ENCODE results near the gene IQCC.

The IQCC gene

GRCh38 chr1:32221581-32221979 lies 16.1 kb downstream of the IQCC start:
- FAIRE-seq (no peak), DNase-seq (ENCODE audit: extremely low spot score, insufficient read length, low read depth) (no peak)

DNA sequence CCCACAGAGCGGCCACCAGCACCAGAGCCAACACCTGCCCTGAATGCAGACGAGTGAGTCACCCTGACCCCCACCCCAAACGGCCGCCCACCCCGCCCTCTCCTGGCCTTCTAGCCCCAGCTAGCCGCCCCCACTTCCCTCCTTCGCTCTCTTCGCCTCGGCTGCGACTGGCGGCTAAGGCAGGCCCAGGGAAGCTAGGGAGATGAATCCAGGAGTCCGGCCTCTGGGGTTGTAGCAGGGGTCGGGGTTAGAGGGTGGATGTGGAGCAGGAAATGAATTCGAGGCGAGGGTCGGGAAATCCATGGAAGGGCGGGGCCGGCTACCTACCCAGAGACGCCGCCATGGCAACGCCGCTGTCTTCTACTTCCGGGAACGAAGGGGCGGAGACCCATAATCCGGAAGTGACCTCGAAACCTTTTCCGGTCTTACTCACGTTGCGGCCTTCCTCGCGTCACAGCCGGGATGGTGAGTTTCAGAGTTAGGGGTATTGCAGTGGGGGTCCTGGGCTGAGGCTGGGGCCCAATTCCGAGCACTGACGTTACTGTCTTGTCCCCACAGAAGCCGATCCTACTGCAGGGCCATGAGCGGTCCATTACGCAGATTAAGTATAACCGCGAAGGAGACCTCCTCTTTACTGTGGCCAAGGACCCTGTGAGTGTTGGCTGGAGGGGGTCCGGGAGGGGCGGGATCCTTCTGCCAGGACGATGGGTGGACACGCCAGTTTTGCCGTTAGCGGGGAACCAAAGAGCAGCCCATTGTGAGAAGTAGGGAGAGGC lies 16.7 kb downstream of the IQCC start, which contains the start of the genes EIF3I and TMEM234:
Gene EIF3I (plus strand): TSS at position 428 of the 776 bp plus-strand sequence. CDS start 35 bp downstream, at position 463.
Gene TMEM234 (minus strand): TSS at position 374 of the 776 bp plus-strand sequence. CDS start 31 bp downstream, at position 343.
- peak; percentile 90 for FAIRE-seq

GRCh38 chr1:32223683-32224082 lies 18.2 kb downstream of the IQCC start:
- FAIRE-seq (no peak), DNase-seq (ENCODE audit: extremely low spot score, insufficient read length, low read depth) (no peak)

More for the DNA sequence above, 16.7 kb downstream of the IQCC start, which contains the start of the genes EIF3I and TMEM234:
- peak; percentile 92 for DNase-seq (ENCODE audit: extremely low spot score, insufficient read length, low read depth)

GRCh38 chr1:32224285-32224684 lies 18.8 kb downstream of the IQCC start:
- no peak for DNase-seq (ENCODE audit: extremely low spot score, insufficient read length, low read depth)
- FAIRE-seq = no peak

DNA sequence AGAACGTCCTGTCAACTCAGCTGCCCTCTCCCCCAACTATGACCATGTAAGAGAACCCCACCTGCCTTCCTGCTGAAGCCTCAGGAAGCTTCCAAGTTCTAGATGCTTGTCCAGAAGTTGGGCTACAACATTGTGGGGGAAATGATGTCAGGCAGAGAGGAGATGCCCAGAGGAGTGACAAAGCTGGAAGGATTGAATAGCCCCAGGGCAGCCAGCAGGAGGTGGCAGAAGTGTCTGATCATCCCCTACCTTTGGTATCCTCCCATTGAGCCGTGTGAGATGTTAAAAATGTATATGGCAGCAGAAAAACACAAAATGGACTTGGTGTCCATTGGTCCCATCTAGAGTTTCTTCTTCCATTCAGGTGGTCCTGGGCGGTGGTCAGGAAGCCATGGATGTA lies 23.3 kb downstream of the IQCC start:
- no peak for DNase-seq (ENCODE audit: extremely low spot score, insufficient read length, low read depth)
- FAIRE-seq = no peak

- no peak for FAIRE-seq
- DNase-seq (ENCODE audit: extremely low spot score, insufficient read length, low read depth) = no peak
These were observed 26.5 kb downstream of the IQCC start for GRCh38 chr1:32231843-32232432.

DNA sequence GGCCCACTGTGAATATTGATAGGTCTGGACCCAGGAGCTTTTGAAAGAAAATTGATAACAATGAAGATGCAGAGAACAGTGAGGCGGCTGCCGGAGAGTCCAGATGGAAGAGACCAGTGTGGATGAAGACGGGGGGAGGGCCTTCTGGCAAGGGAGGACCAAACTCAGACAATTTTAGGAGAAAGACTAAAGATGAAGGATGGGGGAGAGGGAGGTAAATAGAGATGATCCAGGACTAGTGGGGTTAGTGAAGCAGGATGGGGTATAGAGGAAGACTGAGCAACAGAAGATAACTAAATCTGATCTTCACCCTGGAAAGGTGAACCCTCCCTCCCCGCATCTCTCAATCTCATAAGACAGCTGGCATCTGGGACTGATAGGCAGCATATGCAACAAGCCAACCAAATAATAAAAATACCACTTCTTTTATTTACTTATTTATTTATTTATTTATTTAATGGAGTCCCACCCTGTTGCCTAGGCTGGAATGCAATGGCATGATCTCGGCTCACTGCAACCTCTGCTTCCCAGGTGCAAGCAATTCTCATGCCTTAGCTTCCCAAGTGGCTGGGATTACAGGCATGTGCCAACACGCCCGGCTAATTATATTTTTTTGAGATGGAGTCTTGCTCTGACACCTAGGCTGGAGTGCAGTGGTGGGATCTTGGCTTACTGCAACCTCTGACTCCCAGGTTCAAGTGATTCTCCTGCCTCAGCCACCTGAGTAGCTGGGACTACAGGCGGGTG lies 27.3 kb downstream of the IQCC start:
- no peak for FAIRE-seq
- DNase-seq (ENCODE audit: extremely low spot score, insufficient read length, low read depth) = no peak

DNA sequence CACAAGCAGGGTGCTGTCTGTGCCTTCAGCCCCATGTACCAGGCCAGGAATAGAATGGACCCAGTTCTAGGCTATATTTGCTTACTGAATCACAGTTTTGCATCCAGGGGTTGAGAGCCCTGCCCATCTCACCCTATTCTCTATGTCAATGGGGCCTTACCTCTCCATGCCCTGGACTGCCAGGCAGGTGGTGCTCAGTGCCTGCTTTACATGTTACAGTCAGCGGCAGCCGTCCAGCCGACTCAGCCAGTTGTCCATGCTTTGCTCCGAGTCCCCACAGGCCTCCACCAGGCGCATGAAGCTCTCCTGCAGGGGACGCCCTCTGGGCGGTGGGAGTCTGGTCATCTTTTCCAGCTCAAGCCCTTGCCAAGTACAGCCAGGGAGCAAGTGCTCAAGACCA lies 29.3 kb downstream of the IQCC start:
- no peak for FAIRE-seq

DNA sequence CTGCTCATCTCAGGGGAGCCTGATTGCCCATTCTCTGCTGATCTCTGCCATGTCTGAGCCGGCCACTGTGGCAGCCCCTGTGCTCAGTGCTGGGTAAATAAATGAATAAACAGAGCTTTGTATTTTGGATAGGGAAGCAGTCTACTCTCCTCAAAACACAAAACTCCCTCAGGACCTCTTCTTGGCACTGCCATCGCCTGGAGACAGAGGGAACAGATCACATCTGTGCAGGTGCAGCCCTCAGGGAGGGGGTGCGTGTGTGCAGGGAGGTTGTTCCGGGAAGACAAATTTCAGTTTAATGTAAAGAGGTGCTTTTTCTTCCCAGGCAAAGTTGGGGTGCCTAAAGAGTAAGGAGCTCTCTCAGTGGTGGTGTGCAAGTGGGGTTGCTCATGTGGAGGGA lies 33.9 kb downstream of the IQCC start:
- FAIRE-seq (no peak), DNase-seq (ENCODE audit: extremely low spot score, insufficient read length, low read depth) (no peak)

More for the DNA sequence above, 29.3 kb downstream of the IQCC start:
- DNase-seq (ENCODE audit: extremely low spot score, insufficient read length, low read depth) = no peak

GRCh38 chr1:32239790-32240139 lies 34.3 kb downstream of the IQCC start:
- no peak for DNase-seq (ENCODE audit: extremely low spot score, insufficient read length, low read depth)
- FAIRE-seq = no peak

- DNase-seq (ENCODE audit: extremely low spot score, insufficient read length, low read depth) = no peak
- peak; percentile 88 for FAIRE-seq
These were observed 34.9 kb downstream of the IQCC start for GRCh38 chr1:32240140-32240951.

DNA sequence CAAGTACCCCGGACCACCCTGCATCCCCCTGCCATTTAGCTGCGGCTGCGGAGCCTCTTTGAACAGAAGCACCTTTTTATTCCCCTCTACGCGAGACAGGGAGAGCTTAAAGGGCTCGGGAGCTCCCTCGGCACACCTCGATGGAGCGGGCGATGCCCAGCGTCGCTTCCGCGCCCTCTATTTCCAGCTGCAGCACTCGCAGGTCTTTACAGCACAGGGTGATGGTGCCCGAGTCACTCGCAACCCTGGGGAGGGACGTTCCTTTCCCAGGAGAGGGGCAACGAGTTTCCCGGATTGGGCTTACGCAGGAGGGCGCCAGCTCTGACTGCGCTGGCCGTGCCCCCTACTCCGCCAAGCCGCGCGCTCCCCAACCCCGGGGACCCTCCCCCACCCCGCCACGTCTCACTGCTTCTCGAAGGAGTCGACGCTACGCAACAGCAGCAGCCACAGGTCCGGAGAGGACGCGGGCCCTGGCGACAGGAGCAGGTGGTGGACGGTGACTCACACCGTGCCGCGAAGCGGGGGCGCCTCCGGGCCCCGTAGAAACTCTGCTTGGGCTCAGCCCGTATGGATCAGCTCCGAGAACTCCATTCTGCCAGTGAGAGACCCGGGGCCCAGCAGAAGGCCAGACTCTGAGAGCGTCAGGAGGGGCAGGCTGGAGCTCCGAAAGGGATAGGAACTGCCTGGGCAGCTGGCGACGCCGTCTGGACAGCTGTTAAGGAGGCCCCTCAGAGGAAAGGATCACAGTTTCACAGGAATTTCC lies 35.7 kb downstream of the IQCC start:
- DNase-seq (ENCODE audit: extremely low spot score, insufficient read length, low read depth) (no peak), FAIRE-seq (peak; percentile 63)

- DNase-seq (ENCODE audit: extremely low spot score, insufficient read length, low read depth) (no peak), FAIRE-seq (peak; percentile 69)
These were observed 36.9 kb downstream of the IQCC start for GRCh38 chr1:32242341-32242851.

- DNase-seq (ENCODE audit: extremely low spot score, insufficient read length, low read depth) (no peak), FAIRE-seq (no peak)
These were observed 41.4 kb downstream of the IQCC start, which contains the start of gene FAM167B for GRCh38 chr1:32246888-32247273. FAM167B (plus strand) TSS chr1:32247222; CDS start chr1:32247422, 200 bp downstream.

GRCh38 chr1:32247452-32247851 lies 42.0 kb downstream of the IQCC start:
- DNase-seq (ENCODE audit: extremely low spot score, insufficient read length, low read depth) = no peak
- FAIRE-seq = no peak

DNA sequence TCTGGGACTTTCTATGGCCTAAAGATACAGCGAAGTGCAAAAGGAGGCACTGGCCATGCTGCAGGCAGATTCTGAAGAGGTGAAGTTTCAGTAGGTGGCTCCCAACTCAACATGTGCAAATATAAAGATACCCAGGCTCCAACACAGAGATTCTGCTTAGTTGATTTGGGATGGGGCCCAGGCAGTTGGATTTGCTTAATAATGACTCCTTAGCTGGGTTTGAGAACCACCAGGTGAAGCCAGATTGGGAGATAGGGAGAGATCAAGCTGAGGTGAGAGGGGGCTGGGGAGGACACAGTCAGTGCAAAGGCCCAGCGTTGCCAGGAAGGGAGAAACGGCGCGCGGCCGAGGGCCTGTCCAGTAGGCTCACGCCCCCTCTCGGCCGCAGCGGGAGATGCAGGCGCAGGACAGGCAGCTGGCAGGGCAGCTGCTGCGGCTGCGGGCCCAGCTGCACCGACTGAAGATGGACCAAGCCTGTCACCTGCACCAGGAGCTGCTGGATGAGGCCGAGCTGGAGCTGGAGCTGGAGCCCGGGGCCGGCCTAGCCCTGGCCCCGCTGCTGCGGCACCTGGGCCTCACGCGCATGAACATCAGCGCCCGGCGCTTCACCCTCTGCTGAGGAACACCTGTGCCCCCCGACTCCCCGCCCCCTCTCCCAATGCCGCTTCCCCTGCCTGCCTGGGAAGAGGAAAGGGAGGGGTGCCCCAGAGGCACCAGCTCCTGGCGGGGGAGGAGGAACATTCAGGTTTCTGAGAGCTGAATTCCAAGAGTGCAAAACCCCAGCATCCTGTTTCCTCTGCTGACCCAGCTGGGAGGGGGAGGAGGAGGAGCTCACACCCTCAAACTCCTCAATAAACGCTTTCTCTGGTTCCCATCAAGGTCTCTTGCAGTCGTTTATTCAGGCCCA lies 42.8 kb downstream of the IQCC start:
- DNase-seq (ENCODE audit: extremely low spot score, insufficient read length, low read depth) (peak; percentile 74), FAIRE-seq (peak; percentile 76)

GRCh38 chr1:32249831-32250525 lies 44.5 kb downstream of the IQCC start:
- peak; percentile 80 for DNase-seq (ENCODE audit: extremely low spot score, insufficient read length, low read depth)
- peak; percentile 97 for FAIRE-seq

Measured in GM18507 (cell line).